ENCODE data around the gene PTBP1. TPM values are rescaled to one million over a fixed set of nuclear protein-coding genes. Genes with fewer than 3 reads are reported as not detected.

The PTBP1 gene
- total and polyA plus RNA-seq, 9 of the 15 experiments (the other 6 are each of a cell fraction or from before 2014, with no cell fraction given): 14.0 to 759 (median 234) TPM

DNA sequence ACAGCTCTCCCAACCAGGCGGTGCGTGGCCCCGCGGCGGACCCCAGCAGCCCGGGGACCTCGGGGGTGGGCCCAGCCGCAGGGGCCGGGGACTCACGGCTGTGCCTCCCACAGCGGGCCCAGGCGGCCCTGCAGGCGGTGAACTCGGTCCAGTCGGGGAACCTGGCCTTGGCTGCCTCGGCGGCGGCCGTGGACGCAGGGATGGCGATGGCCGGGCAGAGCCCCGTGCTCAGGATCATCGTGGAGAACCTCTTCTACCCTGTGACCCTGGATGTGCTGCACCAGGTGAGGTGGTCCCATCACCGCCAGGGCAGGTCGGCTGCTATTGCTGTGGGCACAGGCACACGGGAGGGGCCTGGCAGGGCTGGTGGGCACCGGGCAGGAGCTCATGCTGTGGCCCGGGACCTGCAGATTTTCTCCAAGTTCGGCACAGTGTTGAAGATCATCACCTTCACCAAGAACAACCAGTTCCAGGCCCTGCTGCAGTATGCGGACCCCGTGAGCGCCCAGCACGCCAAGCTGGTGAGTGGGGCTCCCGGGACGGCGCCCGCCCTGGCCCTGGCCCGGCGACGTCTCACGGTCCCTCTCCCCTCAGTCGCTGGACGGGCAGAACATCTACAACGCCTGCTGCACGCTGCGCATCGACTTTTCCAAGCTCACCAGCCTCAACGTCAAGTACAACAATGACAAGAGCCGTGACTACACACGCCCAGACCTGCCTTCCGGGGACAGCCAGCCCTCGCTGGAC, 7.3 kb downstream of the PTBP1 start (continued):
- TF ChIP-seq ARID4B (CRISPR knock-in tag; IDR thresholded peaks at IDR 0.05) (no peak; the same call in 1 of the 2 replicates), THRAP3 (IDR thresholded peaks at IDR 0.05; ENCODE audit: borderline replicate concordance) (no peak), MYNN (IDR thresholded peaks at IDR 0.05) (no peak), MYNN (CRISPR knock-in tag; IDR thresholded peaks at IDR 0.05) (no peak), RFX1 (IDR thresholded peaks at IDR 0.05) (no peak), TSHZ1 (CRISPR knock-in tag; IDR thresholded peaks at IDR 0.05) (no peak), ZNF140 (CRISPR knock-in tag; IDR thresholded peaks at IDR 0.05) (no peak), PHF20 (IDR thresholded peaks at IDR 0.05; ENCODE audit: partially characterized antibody) (no peak), TEAD4 (IDR thresholded peaks at IDR 0.05; ENCODE audit: low read length) (no peak), TEAD4 (CRISPR knock-in tag; IDR thresholded peaks at IDR 0.05; ENCODE audit: borderline replicate concordance) (no peak), HDAC1 (IDR thresholded peaks at IDR 0.05) (no peak)
- TF ChIP-seq, protein P1, sequence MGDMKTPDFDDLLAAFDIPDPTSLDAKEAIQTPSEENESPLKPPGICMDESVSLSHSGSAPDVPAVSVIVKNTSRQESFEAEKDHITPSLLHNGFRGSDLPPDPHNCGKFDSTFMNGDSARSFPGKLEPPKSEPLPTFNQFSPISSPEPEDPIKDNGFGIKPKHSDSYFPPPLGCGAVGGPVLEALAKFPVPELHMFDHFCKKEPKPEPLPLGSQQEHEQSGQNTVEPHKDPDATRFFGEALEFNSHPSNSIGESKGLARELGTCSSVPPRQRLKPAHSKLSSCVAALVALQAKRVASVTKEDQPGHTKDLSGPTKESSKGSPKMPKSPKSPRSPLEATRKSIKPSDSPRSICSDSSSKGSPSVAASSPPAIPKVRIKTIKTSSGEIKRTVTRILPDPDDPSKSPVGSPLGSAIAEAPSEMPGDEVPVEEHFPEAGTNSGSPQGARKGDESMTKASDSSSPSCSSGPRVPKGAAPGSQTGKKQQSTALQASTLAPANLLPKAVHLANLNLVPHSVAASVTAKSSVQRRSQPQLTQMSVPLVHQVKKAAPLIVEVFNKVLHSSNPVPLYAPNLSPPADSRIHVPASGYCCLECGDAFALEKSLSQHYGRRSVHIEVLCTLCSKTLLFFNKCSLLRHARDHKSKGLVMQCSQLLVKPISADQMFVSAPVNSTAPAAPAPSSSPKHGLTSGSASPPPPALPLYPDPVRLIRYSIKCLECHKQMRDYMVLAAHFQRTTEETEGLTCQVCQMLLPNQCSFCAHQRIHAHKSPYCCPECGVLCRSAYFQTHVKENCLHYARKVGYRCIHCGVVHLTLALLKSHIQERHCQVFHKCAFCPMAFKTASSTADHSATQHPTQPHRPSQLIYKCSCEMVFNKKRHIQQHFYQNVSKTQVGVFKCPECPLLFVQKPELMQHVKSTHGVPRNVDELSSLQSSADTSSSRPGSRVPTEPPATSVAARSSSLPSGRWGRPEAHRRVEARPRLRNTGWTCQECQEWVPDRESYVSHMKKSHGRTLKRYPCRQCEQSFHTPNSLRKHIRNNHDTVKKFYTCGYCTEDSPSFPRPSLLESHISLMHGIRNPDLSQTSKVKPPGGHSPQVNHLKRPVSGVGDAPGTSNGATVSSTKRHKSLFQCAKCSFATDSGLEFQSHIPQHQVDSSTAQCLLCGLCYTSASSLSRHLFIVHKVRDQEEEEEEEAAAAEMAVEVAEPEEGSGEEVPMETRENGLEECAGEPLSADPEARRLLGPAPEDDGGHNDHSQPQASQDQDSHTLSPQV (IDR thresholded peaks at IDR 0.05): no peak
- TF ChIP-seq, protein P2, sequence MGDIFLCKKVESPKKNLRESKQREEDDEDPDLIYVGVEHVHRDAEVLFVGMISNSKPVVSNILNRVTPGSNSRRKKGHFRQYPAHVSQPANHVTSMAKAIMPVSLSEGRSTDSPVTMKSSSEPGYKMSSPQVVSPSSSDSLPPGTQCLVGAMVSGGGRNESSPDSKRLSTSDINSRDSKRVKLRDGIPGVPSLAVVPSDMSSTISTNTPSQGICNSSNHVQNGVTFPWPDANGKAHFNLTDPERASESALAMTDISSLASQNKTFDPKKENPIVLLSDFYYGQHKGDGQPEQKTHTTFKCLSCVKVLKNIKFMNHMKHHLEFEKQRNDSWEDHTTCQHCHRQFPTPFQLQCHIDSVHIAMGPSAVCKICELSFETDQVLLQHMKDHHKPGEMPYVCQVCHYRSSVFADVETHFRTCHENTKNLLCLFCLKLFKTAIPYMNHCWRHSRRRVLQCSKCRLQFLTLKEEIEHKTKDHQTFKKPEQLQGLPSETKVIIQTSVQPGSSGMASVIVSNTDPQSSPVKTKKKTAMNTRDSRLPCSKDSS (IDR thresholded peaks at IDR 0.05; ENCODE audit: low read depth, partially characterized antibody): no peak

Measured in K562 (cell line).